GM12872 (cell line): ENCODE results near the gene ADAMTSL3.

Experiments used
- TF ChIP-seq, protein P1 (sequence below): IDR thresholded peaks from 3 replicates; pipeline ENCODE4 v1.5.1; 2011; ENCODE audit warnings: low read depth, mild to moderate bottlenecking, low read length, moderate library complexity; ENCODE audit not compliant: insufficient read depth

The ADAMTSL3 gene

DNA sequence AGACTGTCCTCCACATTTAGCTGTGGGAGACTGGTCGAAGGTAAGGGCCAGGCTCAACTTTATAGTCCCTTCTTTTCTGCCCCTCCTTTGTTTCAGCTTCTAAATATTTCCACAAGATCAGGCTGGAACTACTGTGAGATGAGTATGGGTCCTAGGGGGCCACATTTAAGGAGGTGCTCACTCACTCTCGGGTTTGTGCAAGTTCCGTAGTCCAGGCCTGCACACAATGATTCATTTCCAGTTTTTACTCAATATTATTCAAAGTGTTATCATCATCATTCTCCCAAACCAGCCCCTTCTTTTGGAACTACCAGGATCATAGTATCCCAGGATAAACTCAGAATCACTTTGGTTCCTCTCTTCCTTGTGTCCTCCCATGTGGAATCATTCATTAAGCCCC, 289.1 kb downstream of the ADAMTSL3 start:
- TF ChIP-seq, protein P1, sequence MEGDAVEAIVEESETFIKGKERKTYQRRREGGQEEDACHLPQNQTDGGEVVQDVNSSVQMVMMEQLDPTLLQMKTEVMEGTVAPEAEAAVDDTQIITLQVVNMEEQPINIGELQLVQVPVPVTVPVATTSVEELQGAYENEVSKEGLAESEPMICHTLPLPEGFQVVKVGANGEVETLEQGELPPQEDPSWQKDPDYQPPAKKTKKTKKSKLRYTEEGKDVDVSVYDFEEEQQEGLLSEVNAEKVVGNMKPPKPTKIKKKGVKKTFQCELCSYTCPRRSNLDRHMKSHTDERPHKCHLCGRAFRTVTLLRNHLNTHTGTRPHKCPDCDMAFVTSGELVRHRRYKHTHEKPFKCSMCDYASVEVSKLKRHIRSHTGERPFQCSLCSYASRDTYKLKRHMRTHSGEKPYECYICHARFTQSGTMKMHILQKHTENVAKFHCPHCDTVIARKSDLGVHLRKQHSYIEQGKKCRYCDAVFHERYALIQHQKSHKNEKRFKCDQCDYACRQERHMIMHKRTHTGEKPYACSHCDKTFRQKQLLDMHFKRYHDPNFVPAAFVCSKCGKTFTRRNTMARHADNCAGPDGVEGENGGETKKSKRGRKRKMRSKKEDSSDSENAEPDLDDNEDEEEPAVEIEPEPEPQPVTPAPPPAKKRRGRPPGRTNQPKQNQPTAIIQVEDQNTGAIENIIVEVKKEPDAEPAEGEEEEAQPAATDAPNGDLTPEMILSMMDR, result no peak

GRCh38 chr15:83943849-83944404, 290.0 kb downstream of the ADAMTSL3 start:
- TF ChIP-seq, protein P1, result no peak

- TF ChIP-seq, protein P1, result no peak
Observed at GRCh38 chr15:83947156-83947555, 293.2 kb downstream of the ADAMTSL3 start.

DNA sequence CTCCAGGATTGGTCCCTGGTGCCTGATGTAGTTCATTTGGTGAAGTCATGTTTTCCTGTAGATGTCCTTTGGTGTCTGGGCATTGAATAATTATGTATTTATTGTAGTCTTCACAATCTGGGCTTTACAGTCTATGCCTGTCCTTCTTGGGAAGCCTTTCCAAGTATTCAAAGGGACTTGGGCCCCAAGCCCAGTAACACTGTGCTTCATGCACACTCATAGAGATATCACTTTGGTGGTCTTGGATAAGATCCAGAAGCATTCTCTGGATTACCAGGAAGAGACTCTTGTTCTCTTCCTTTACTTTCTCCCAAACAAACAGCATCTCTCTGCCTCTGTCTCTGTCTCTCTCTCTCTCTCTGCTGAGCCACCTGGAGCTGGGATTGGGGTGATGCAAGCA, 300.6 kb downstream of the ADAMTSL3 start:
- TF ChIP-seq, protein P1, result no peak

DNA sequence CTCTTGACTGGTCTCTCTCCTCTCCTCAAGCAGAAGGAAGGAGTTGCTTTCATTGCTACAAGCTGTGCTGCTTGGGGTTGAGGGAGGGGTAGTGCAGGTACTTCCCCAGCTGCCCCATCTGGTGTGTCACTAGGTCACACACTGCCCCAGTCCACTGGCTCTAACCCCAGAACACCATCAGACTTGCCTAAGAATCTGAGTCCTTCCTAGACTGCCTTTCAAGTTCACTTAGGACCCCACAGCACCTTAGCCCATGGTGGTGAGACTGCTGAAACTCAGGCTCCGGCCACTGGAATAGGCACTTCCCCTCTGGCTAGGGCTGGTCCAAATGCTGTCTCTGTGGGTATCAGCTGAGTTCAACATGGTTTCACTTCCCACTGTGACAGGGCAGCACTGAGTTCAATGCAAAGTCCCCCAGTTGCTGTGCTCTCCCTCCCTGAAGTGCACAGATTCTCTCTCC, 301.9 kb downstream of the ADAMTSL3 start:
- TF ChIP-seq, protein P1, result no peak

GRCh38 chr15:83956887-83957286, 303.0 kb downstream of the ADAMTSL3 start:
- TF ChIP-seq, protein P1, result no peak

DNA sequence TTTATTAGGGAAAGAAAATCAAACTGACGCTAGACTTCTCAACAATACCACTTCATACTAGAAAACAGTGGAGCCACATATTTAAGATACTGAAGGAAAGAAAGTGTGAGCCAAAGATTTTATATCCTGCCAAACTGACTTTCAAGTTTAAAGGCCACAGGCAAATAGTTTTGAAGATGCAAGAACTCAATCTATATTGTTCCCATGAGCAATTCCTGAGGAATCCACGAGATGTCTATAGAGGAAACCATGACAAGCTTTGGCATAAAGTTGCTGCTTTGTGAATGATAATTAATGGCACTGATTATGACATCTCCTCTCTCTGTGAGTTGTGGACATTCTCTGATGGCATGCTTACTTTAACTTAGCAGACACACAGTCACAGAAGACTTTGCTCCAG, 305.6 kb downstream of the ADAMTSL3 start:
- TF ChIP-seq, protein P1, result no peak
